Measurements from ENCODE around the gene NDFIP2.

- TF ChIP-seq, protein P1, sequence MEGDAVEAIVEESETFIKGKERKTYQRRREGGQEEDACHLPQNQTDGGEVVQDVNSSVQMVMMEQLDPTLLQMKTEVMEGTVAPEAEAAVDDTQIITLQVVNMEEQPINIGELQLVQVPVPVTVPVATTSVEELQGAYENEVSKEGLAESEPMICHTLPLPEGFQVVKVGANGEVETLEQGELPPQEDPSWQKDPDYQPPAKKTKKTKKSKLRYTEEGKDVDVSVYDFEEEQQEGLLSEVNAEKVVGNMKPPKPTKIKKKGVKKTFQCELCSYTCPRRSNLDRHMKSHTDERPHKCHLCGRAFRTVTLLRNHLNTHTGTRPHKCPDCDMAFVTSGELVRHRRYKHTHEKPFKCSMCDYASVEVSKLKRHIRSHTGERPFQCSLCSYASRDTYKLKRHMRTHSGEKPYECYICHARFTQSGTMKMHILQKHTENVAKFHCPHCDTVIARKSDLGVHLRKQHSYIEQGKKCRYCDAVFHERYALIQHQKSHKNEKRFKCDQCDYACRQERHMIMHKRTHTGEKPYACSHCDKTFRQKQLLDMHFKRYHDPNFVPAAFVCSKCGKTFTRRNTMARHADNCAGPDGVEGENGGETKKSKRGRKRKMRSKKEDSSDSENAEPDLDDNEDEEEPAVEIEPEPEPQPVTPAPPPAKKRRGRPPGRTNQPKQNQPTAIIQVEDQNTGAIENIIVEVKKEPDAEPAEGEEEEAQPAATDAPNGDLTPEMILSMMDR (IDR thresholded peaks at IDR 0.05), result no peak
- TF ChIP-seq POLR2A (IDR thresholded peaks at IDR 0.05), result no peak
Measured at GRCh38 chr13:79549355-79550106, 68.6 kb downstream of the NDFIP2 start.
